GM18502 (cell line): ENCODE measurements around the gene SH3RF3.

Experiments used
- ATAC-seq: cut with Tn5 transposase; IDR thresholded peaks from one replicate; pipeline ENCODE4 v1.9.1; 2021; ENCODE audit warnings: mild to moderate bottlenecking; ENCODE audit not compliant: unreplicated experiment, poor library complexity

The SH3RF3 gene

GRCh38 chr2:109295070-109295780, 166.2 kb downstream of the SH3RF3 start:
- no peak for ATAC-seq

GRCh38 chr2:109295781-109296117, 166.7 kb downstream of the SH3RF3 start:
- ATAC-seq: no peak

DNA sequence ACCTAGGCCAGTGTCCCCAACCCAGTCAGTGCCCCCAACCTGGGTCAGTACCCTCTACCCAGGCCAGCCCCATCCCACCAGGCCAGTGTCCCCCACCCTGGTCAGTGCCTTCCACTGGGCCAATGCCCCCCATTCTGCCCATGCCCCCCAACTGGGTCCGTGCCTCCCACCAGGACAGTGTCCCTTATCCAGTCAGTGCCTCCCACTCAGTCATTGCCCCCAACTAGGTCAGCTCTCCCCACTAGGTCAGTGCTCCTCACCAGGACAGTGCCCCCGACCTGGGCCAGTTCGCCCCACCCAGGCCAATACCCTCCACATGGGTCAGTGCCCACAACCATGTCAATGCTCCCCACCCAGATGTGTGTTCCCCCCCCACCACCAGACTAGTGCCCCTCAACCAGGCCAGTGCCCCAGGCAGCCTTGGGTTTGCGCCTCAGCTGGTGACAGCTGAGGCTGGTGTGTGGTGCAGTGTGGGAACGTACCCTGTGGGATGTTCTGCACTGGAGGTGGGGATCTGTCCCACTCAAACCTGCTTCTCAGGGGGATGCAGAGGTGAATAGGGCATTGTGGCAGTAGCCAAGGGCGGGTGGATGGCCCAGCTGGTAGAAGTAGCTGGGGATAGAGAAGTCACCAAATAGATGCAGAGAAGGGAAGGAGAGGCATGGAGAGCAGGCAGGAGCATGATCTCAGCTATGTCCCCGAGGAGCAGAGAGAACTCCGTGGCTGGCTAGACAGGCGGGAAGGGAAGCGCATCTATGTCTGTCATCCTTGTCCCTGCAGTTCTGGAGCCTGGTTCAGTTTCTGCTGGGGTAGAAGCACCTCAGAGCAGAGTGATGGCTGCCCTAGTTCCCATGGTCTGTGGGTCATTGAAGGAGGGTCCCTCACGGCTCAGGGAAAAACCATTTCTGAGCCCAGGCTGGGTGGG, 168.8 kb downstream of the SH3RF3 start:
- ATAC-seq: no peak

DNA sequence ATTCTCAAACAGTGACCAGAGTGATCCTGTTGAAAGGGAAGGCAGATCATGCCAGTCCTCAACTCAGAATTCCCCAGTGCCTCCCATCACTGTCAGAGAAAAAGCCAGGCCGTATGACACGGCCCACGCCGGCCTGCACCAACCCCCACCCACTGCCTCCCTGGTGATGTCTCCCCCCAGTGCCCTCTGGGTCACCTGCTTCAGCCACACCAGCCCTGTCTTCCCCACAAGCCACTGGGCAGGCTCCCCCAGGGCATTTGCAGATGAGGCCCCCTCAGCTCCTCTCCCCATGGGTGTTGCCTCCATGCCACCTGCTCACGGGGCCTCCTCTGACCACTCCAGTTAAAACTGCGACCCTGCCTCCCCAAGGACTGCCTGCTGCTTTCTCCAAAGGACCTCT, 169.8 kb downstream of the SH3RF3 start:
- ATAC-seq: no peak

DNA sequence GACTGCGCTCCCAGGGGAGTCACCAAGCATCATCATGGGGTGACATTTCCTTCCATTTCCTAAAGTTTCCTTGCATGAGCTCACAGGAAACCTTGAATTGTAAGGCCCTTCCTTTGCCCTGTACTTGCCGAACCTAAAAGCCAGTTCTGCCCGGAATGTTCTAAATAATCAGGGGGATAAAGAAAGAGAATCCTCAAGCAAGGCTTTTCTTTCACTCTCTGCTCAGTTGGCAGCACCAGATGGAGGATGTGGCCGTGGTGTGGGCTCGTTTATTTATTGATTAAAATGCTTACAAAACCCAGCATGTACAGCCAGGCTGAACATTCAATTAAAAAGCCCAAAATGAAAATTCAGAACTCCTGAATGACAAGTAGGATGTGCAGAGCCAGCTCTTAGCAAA, 170.5 kb downstream of the SH3RF3 start:
- no peak for ATAC-seq

GRCh38 chr2:109300582-109300981, 171.6 kb downstream of the SH3RF3 start:
- no peak for ATAC-seq

DNA sequence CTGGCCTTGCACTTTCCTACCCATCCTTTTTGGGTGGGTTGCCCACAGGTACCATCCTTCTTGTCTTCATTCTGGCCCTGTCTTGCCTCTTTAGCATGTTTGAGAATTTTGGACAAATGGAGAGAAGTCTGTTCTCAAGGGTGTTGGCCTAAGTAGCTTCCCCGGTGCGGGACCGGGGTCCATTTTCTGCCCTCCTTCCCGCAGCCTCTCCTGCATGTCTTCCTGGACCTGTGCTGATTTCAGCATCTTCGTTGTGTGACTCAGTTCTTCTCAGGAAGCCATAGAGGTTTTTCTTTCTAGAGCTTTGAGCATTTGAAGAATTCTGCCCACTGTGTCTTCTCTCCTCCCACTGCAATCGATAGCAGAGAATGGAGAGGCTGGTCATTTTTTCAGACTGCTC, 172.7 kb downstream of the SH3RF3 start:
- ATAC-seq: no peak

DNA sequence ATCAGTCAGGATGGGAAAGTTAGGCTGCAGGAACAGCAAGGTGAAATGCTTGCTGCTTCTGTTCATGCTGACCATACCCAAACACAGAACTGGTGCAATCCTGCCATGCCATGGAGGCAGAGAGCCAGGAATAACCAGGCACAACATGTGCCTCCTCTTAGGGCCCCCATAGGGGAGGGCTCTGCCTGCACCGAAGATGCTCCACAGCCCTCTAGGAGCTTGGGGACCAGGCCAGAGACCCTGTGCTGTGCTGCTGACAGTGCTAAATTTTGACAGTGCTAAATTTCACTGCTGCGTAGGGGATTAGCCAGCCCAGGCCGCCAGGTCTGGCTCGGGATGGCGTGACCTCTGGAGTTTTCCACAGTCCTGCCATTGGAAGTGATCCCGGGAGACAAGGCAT, 173.3 kb downstream of the SH3RF3 start:
- no peak for ATAC-seq

GRCh38 chr2:109304242-109304641, 175.2 kb downstream of the SH3RF3 start:
- ATAC-seq: no peak

DNA sequence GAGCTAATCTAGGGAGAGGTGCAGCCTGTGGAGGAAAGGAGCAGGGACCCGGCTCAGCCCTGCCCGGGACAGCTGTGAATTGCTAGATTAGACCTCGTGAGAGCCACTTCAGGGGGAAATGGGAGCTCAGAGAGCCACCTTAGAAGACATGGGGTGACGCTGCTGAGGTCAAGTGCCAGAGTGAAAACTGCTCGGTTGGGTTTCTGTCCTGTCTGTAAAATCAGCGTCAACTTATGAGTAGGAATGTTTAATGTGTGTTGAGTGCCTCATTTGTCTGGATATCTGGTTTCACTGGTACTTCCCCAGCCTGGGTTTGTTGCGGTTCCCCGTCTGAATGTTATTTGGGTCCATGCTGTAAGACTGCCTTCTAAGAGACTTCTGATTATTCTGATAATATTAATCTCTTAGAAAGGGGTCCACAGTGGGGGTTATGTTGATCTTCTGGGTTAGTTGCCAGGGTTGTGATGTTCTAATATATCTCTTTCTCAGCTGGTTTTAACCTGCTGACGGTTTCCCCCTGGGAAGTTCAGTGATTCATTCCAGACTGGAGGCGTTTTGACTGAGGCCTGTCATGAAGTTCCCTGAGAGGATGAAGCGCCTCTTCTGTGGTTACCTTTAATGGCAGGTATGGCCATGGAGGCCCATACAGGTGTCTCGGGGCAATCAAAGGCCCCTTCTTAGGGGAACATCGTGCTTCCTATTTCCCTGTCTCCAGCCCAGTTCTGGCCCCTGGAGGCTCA, 175.9 kb downstream of the SH3RF3 start:
- ATAC-seq: no peak

DNA sequence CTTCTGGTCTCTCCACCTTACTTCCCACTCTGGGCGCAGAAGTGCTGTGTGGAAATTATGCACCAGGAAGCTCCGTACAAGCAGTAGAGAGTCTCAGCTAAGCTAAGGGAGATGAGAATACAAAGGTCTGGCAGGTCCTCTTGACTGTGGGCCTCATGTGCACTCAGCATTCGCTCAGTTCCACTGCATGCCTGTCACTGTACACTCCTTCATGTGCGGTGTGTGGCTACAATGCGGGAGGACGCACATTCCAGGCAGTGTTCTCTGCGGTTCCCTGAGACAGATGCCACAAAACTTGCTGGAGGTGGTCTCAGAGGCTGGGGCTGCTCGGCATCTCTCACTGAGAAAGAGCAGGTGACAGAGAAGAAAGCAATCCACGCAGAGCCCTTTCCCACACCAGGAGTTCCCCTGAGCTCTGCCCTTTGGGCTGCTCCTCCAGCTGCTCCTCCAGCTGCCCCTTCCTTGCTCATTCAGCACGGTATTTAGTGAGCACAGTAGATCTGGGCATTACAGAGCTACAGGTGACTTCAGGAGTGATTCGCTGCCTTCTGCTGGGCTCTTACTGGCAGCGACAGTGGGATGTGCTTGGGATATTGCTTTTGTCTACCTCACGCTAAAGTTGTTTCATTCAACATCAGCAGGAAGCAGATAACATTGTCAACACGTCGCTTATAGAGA, 176.6 kb downstream of the SH3RF3 start:
- no peak for ATAC-seq

DNA sequence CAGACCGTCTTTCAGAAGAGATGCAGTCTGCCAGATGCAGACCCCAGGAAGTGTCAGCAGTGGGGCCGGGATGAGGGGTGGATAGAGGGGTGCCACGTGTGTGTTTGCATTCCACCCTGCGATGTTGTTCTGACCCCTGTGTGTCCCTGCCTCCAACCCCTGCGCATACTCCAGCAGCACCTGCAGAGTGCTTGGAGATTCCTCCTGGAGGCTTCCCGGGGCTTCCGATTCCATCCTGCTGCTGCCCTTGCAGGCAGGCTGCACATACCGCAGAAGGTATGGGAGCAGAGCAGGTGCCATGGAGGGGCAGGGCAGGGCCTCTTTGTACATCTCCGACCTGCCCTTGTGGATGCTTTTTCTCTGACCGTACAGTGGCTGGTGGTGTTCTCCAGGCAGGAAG, 177.2 kb downstream of the SH3RF3 start:
- no peak for ATAC-seq

- no peak for ATAC-seq
Measured at GRCh38 chr2:109311771-109312170, 182.8 kb downstream of the SH3RF3 start.

GRCh38 chr2:109312902-109313301, 183.9 kb downstream of the SH3RF3 start:
- ATAC-seq: no peak

GRCh38 chr2:109313343-109313742, 184.3 kb downstream of the SH3RF3 start:
- ATAC-seq: no peak

GRCh38 chr2:109316091-109316490, 187.1 kb downstream of the SH3RF3 start:
- ATAC-seq: no peak

- ATAC-seq: no peak
Measured at GRCh38 chr2:109317471-109318095, 188.6 kb downstream of the SH3RF3 start.

DNA sequence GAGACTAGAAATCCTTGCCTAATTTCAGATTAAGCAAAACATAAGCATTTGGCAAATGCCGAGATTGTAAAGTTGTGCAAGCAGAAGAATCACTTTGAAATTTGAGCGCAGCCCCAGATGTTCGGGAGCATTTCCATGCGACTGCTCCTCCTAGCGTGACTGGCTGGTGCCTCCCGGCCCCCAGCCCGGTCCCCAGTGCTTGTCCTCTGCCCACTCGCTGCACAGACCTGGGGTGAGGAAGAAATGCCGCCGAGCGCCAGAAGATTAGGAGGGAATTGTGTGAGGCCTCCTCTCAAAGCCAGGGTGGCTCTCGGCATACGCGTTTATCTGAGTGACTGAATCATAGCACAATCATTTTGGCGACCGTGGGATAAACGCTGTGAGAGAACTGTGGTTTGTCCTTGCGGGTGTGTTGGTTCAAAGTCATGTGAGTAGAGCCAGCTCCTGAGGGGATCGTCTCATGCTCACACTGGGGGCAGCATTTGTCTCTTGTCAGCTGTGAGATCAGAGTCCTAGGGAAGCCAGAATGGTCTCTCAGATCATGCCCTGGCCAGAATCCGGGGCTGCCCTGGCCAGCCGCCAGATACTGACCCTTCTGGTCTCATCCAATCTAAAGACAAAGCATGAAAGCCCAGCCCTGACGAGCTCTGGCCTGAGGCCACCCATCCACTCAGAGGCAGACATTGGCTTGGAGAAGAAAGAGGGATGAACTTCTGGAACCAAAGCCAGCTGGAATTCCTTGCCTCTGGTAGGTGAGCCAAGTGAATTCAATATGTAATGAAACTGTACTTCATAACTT, 189.3 kb downstream of the SH3RF3 start:
- ATAC-seq: no peak

DNA sequence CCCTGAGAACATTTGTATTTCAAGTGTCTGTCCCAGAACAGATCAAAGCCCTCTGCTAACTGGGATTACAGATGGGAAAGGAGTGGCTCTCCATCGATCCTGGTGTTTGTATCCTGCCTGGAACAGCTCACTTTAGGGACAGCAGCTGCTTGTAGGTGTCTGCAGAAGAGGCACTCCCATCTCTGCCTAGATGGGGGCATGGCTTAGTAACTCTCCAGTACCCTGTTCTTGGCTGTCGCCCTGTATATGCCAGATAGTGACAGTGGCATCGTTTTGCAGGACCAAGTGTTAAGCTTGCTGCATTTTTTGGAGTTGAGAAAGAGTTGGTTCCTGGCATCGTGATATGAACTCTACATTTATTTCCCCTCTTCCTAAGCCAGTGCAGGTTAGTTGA, 189.9 kb downstream of the SH3RF3 start:
- no peak for ATAC-seq
